Fibroblast of lung (primary cell): ENCODE results near the gene PVALB. TPM values are rescaled to one million over a fixed set of nuclear protein-coding genes. Genes with fewer than 3 reads are reported as not detected.

Experiments
- DNase-seq, 2 donors: peaks; one replicate each; pipeline versions ENCODE4 v3.0.0 to v3.0.0-alpha.2; 2010; ENCODE audit warnings: low read depth in 2 of 2
- H2AFZ ChIP-seq: 2 replicates; pipeline ENCODE4 v1.5.1; 2012; ENCODE audit warnings: low read length, control low read depth, inconsistent platforms
- H3K27ac ChIP-seq: 2 replicates; pipeline ENCODE4 v1.5.1; 2011; ENCODE audit warnings: low read length, control low read depth; ENCODE audit not compliant: insufficient read depth
- H3K27me3 ChIP-seq: 2 replicates; pipeline ENCODE4 v1.5.1; 2011; ENCODE audit warnings: mild to moderate bottlenecking, low read length; ENCODE audit not compliant: control insufficient read depth, insufficient read depth
- H3K36me3 ChIP-seq: 2 replicates; pipeline ENCODE4 v1.5.1; 2011; ENCODE audit warnings: low read length; ENCODE audit not compliant: control insufficient read depth, insufficient read depth
- H3K4me1 ChIP-seq: 2 replicates; pipeline ENCODE4 v1.5.1; 2011; ENCODE audit warnings: low read length; ENCODE audit not compliant: control insufficient read depth, insufficient read depth; ENCODE audit errors: extremely low read depth
- H3K4me2 ChIP-seq: 2 replicates; pipeline ENCODE4 v1.5.1; 2011; ENCODE audit warnings: low read length, control low read depth; ENCODE audit not compliant: insufficient read depth; ENCODE audit errors: extremely low read depth
- H3K4me3 ChIP-seq, 4 experiments: fragments of 200-600 bp in 1 of 4; sonication (generic) in 1 of 4; replicated peaks in 1 of 4; 2 replicates each; pipeline ENCODE4 v1.5.1; 2011 to 2016; ENCODE audit warnings: low read length in 4 of 4, low read depth in 3 of 4, mild to moderate bottlenecking in 3 of 4, control low read depth in 2 of 4, inconsistent platforms in 1 of 4, mixed read lengths in 1 of 4; ENCODE audit not compliant: insufficient read depth in 1 of 4; ENCODE audit errors: control extremely low read depth in 1 of 4
- H3K79me2 ChIP-seq: 2 replicates; pipeline ENCODE4 v1.5.1; 2012; ENCODE audit warnings: mild to moderate bottlenecking, low read length, inconsistent platforms; ENCODE audit not compliant: control insufficient read depth, insufficient read depth
- H3K9ac ChIP-seq: 2 replicates; pipeline ENCODE4 v1.5.1; 2011; ENCODE audit warnings: mild to moderate bottlenecking, low read length, control low read depth; ENCODE audit not compliant: insufficient read depth
- H3K9me3 ChIP-seq: 2 replicates; pipeline ENCODE4 v1.5.1; 2012; ENCODE audit warnings: low read depth, low read length; ENCODE audit not compliant: control insufficient read depth, insufficient read depth
- H4K20me1 ChIP-seq: 2 replicates; pipeline ENCODE4 v1.5.1; 2011; ENCODE audit warnings: low read length; ENCODE audit not compliant: control insufficient read depth, insufficient read depth; ENCODE audit errors: extremely low read depth
- CTCF ChIP-seq, 2 donors: IDR thresholded peaks in 1 of 2; conservative IDR thresholded peaks in 1 of 2; 1 replicate in 1 of 2; 2 replicates in 1 of 2; pipeline ENCODE4 v1.5.1; 2011 to 2012; ENCODE audit warnings: low read length in 2 of 2, control low read depth in 1 of 2, inconsistent platforms in 1 of 2, low read depth in 1 of 2, mild to moderate bottlenecking in 1 of 2
- EZH2 ChIP-seq: IDR thresholded peaks from 2 replicates; pipeline ENCODE4 v1.5.1; 2012; ENCODE audit warnings: low read length, control low read depth, mild to moderate bottlenecking; ENCODE audit errors: missing control alignments
- polyA plus RNA-seq, 2 donors: library from polyadenylated mRNA; depleted of rRNA in 1 of 2; stranded (reverse) in 1 of 2; unstranded in 1 of 2; fragments of >200 nt; gene quantifications; 2 replicates each; pipeline ENCODE4 v1.2.1, GENCODE V29; 2011 to 2012; ENCODE audit warnings: missing spikeins in 1 of 2
- total RNA-seq: library from RNA; depleted of rRNA; stranded (reverse); fragments of >200 nt; gene quantifications from 2 replicates; pipeline ENCODE4 v1.2.1, GENCODE V29; 2014

Gene PVALB
- total and polyA plus RNA-seq, 2 donors (not counting 1 experiment from before 2014, with no cell fraction given) = not detected

GRCh38 chr22:36790648-36791047 is 26.2 kb downstream of the PVALB start:
- Histone ChIP-seq H3K9me3 (no peaks in the 10 kb centered on the region), H3K4me2 (no peak overlapping the region), H3K79me2 (no peaks in the 10 kb centered on the region), H3K27me3 (peaks cover 23% of the 10 kb centered on the region), H3K4me3 (no peak overlapping the region), H2AFZ (no peak overlapping the region), H3K4me1 (no peaks in the 10 kb centered on the region), H3K9ac (no peak overlapping the region), H3K27ac (no peak overlapping the region), H4K20me1 (no peaks in the 10 kb centered on the region), H3K36me3 (no peaks in the 10 kb centered on the region)
- TF ChIP-seq EZH2 (no peak), CTCF (conservative IDR thresholded peaks at IDR 0.05 in 1 of 2, IDR thresholded peaks at IDR 0.05 in 1 of 2; ENCODE audit: low read depth in 1 of 2, low read length in 2 of 2) (no peak)
- DNase-seq = no peak

GRCh38 chr22:36787204-36787988 is 29.4 kb downstream of the PVALB start:
- no peaks in the 10 kb centered on the region for H3K36me3 ChIP-seq
- peaks cover 20% of the 10 kb centered on the region for H3K27me3 ChIP-seq
- peak in 1 of 2 donors; percentile 7 for DNase-seq
- H3K9ac ChIP-seq = no peak overlapping the region
- H3K4me1 ChIP-seq = no peaks in the 10 kb centered on the region
- no peaks in the 10 kb centered on the region for H3K79me2 ChIP-seq
- H3K4me3 ChIP-seq = no peak overlapping the region
- H3K9me3 ChIP-seq = no peaks in the 10 kb centered on the region
- H3K4me2 ChIP-seq = no peak overlapping the region
- TF ChIP-seq EZH2 = no peak
- no peak for TF ChIP-seq CTCF (conservative IDR thresholded peaks at IDR 0.05 in 1 of 2, IDR thresholded peaks at IDR 0.05 in 1 of 2; ENCODE audit: low read depth in 1 of 2, low read length in 2 of 2)
- H2AFZ ChIP-seq = no peak overlapping the region
- no peak overlapping the region for H3K27ac ChIP-seq
- H4K20me1 ChIP-seq = no peaks in the 10 kb centered on the region

GRCh38 chr22:36783743-36784142 is 33.1 kb downstream of the PVALB start:
- no peaks in the 10 kb centered on the region for H4K20me1 ChIP-seq
- peaks cover 3% of the 10 kb centered on the region for H3K4me1 ChIP-seq
- no peak overlapping the region for H3K9ac ChIP-seq
- H3K27me3 ChIP-seq = peaks cover 20% of the 10 kb centered on the region
- H3K4me2 ChIP-seq = no peak overlapping the region
- no peaks in the 10 kb centered on the region for H3K36me3 ChIP-seq
- no peak overlapping the region for H2AFZ ChIP-seq
- H3K9me3 ChIP-seq = no peaks in the 10 kb centered on the region
- TF ChIP-seq EZH2 (no peak), CTCF (conservative IDR thresholded peaks at IDR 0.05 in 1 of 2, IDR thresholded peaks at IDR 0.05 in 1 of 2; ENCODE audit: low read depth in 1 of 2, low read length in 2 of 2) (no peak)
- no peak for DNase-seq
- no peaks in the 10 kb centered on the region for H3K79me2 ChIP-seq
- no peak overlapping the region for H3K4me3 ChIP-seq
- no peak overlapping the region for H3K27ac ChIP-seq
